Smooth muscle cell of the pulmonary artery (primary cell): ENCODE data around the gene PBX1. TPM values are rescaled to one million over a fixed set of nuclear protein-coding genes. Genes with fewer than 3 reads are reported as not detected.

ENCODE experiments used
- total RNA-seq: library from RNA; depleted of rRNA; stranded (reverse); fragments of >200 nt; gene quantifications from 2 replicates; pipeline ENCODE4 v1.2.3, GENCODE V29; 2014

PBX1 gene
- total RNA-seq, result 22.1 and 39.3 TPM in 2 replicates

DNA sequence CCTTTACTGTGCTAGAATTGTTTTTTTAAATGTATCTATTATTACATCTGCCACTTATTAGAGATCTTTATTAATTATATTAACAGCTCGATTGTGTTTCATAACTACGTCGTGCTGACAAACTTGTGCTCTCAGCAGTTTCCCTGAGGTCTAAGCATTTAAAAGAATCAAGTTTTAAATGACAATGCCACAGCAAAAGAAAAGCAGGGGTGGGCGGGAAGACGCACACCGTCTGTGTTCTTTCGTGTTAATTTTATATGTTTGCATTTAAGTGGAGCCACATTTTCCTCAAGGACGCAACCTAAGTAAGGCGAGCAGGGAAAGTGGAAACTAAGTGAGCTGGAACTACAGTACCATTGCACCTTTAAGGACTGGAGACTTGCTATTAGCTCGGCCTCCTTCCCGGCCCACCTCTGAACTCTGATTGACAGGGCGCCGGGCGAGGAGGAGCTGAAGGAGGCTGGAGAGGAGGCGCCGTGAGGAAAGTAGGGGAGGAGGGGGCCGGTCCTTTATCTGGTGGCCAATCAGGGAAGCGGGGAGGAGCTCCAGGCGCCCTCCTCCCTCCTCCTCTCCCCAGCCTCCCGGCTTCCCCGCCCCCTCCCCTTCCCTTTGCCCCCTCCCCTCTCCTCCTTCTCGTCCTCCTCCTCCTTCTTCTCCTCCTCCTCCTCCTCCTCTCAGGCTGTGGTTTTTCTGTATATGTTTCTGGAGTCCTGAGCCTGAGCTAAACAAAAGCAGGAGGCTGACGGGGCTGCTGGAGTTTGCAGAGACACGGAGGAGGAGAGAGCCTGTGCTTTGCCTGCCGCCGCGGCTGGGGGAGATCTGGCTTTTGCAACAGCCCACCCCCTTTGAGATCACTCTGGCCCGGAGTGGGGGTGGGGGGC is at the start of gene PBX1:
Gene PBX1 (plus strand): TSS at position 724 of the 881 bp plus-strand sequence.

